Measurements from ENCODE around the gene FAM171A1.
"Not testable (repeated sequence)": the region's sequence is repeated elsewhere in the genome, so short reads cannot be mapped to it uniquely, and the experiment has no call there.

FAM171A1 gene

GRCh38 chr10:15342970-15343369, 28.1 kb downstream of the FAM171A1 start:
- no peak for DNase-seq

DNA sequence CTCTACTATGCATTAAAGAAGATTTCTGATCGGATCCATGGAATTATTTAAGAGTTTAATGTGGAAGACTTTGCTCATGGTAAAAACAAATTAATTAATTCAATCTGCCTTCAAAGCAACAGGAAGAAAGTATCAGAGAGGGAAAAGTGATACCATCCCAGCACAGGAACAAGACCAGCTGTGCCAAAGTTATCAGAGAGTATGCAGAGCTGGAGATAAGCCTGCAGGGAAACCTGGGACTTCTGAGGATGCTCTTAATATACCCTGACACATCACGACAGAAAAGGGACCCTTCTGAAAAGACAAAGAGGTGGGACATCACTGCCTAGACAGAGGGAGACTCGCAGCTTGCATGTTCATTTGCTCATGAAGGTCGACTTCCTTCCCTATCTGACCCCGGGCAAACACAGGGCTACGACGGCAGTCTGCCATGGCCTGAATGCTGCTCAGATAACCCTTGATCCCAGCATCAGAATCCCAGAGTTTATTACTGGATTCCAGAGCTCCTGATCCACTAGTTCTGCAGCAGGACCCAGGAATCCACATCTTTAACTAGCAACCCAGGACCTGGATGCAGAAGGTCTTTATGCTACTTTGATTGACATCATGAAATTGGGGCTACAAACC, 29.5 kb downstream of the FAM171A1 start:
- DNase-seq = no peak

DNA sequence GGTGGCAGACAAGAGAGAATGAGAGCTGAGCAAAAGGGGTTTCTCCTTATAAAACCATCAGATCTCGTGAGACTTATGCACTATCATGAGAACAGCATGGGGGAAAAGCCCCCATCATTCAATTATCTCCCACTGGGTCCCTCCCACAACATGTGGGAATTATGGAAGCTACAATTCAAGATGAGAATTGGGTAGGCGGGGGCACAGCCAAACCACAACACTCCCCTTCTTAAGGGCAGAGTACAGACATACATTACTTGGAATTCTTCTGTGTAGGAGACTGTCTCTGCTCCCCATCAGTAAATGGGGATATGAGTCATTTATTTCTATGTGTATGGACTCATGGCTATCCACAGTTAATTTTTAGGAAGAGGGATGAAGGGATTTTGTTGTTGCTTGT, 31.2 kb downstream of the FAM171A1 start:
- no peak for DNase-seq

GRCh38 chr10:15337441-15337923, 33.6 kb downstream of the FAM171A1 start:
- DNase-seq = not testable (repeated sequence)

DNA sequence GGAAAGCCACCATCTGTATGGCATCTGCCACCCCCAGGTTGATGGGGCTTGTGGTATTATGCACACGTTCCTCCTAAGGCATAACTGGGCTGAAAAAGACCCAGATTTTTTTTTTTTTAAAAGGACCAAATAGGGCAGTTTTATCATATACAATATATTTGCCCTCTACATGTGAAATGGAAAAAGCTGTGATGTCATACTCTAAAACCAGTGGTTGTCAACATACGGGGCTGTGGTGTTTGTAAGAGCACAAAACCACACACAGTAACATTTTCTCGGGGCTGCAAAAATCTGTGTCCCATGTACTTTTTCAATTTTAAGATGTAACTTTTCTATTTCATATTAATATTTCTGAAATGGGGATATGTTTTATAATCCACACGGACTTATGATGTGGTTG, 34.9 kb downstream of the FAM171A1 start:
- DNase-seq = no peak

- no peak for DNase-seq
Observed at GRCh38 chr10:15335508-15335907, 35.6 kb downstream of the FAM171A1 start.

- DNase-seq = no peak
Observed at GRCh38 chr10:15334650-15335323, 36.3 kb downstream of the FAM171A1 start.

DNA sequence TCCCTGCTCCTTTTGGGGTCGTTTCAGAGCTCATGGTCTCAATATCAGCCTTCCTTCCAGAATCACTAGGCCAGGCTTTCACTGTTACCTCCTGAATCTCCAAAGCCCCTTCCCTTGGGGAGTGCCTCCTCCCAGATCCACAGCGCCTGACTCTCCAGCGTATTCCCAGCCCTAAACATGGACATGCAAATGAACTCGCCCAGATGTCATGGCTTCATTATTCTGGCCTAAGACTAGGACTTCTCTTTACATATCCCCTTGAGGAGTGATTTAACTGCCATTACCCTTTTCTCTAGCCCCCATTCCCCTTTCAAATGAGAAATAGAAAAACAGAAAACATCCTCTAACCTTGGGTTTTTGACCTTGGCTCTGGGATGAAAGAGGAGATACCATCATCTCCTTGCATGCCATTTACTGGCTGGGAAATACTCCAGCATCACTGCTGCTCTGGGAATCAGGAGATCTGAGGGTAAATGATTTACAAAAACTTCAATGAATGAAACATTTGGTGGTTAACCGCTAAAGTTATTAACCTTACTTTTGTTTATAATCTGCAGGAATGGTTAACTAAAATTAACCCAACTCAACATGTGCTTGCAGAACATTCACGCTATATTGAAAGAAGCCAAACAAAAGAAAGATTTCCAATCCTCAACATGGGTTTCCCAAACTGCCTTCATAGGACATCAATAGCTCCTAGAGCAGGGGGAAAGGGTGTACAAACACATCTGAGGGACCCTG, 37.0 kb downstream of the FAM171A1 start:
- DNase-seq = no peak

DNA sequence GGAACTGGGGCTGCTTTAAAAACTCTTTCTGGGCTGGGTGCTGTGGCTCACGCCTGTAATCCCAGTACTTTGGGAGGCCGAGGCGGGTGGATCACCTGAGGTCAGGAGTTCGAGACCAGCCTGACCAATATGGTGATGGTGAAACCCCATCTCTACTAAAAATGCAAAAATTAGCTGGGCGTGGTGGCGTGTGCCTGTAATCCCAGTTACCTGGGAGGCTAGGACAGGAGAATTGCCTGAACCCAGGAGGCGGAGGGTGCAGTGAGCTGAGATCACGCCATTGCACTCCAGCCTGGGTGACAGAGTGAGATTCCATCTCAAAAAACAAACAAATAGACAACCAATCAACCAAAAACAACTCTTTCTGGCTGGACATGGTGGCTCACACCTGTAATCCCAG, 37.9 kb downstream of the FAM171A1 start:
- DNase-seq = not testable (repeated sequence)

GRCh38 chr10:15331461-15331860, 39.6 kb downstream of the FAM171A1 start:
- no peak for DNase-seq

DNA sequence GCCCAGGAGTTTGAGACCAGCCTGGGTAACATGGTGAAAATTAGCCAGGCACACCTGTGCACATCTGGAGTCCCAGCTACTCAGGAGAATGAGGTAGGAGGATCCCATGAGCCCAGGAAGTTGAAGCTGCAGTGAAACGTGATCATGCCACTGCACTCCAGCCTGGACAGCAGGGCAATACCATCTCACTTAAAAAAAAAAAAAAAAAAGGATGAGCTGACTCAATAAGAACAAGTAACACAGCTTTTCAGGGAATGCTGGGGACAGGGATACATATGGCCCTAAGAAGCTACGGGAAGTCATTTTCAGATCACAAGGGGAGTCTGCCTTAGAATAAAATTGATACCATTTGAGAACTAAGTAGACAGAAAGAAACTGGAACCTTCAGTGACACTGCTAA, 41.7 kb downstream of the FAM171A1 start:
- DNase-seq = no peak

- no peak for DNase-seq
Observed at GRCh38 chr10:15325944-15326284, 45.2 kb downstream of the FAM171A1 start.

DNA sequence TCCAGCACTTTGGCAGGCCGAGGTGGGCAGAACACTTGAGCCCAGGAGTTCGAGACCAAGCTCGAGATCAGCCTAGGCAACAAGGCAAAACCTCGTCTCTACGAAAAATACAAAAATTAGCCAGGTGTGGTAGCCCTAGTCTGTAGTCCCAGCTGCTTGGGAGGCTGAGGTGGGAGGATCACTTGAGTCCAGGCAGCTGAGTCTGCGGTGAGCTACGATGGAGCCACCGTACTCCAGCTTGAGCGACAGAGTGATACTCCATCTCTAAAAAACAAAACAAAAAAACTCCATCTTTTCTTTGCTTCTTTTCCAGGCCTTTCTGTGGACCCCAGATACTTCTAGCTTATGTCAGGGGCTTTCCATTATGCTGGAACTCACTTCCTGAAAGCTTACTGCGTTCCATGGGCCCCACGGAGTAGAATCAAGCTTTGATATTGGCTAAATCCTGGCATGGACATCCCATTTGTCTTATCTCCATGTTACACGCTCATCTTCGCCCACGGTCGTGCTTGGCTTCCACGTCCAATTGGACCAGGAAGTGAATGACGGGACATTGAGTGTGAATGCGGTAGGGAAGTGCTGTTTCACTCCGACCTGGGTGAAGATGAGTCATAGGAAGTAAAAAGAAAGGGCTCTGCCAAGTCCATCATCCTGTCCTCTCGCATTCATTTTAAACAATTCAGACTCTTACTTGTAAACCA, 45.7 kb downstream of the FAM171A1 start:
- DNase-seq = no peak

GRCh38 chr10:15324611-15325010, 46.5 kb downstream of the FAM171A1 start:
- no peak for DNase-seq

DNA sequence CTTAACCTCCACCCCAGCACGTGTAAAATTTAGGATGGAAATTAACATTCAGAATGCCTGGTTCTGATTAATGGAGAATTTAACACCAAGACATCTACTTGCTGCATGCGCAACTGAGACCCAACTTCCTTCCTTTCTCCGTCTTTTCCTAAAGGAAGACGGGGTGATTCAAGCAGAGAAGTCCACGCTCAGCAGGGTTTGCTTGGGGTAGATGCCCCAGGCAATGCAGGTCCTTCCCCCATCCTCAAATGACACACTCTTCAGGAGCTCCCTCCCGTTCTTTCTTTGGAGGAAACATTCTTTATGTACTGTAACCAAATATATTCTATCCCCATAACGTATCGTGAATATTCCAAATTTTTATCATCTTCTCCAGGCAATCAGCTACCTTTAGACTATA, 47.0 kb downstream of the FAM171A1 start:
- DNase-seq = no peak

DNA sequence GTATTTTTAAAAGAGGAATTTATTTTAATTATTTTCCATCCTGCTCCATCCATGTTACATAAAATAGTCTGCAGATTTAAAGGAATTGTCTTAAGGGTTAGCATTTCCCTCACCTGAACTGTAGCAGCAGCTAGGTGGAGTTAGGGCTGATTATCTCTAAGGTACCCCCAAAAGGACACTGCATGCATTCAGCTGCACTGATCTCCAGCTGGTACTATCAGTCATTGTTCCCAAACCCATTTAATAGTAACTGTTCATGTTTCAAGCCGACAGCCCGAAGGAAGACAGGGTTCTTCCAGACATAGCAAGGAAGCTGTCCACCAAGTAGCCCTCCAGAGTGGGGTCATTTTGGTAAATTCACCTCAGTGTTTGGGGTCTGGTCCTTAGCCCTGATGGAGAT, 48.7 kb downstream of the FAM171A1 start:
- DNase-seq = no peak

- DNase-seq = no peak
Observed at GRCh38 chr10:15321431-15322341, 49.4 kb downstream of the FAM171A1 start.

DNA sequence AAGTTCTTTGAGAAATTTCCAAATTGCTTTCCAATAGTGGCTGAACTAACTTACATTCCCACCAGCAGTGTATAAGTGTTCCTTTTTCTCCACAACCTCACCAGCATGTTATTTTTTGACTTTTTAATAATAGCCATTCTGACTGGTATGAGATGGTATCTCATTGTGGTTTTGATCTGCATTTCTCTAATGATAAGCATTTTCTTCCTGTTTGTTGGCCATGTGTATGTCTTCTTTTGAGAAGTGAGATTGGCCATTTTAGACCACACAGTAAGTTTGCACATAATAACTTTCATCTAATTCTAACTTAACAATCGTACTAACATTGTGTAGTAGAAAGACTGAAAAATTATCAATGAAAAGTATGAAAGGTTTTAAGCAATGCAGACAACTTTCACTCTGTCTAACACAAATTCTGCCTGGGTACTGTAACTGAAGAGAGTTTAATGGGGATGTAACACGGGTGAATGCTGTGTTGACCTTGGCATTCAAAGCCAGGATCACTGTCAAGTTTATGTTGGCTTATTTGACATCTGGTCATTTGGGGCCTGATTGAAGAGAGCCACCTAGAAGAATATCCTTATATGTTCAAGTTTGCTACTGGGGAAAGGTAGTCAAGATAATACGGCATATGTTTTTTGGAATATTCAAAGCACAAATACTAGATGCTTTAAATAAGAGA, 50.4 kb downstream of the FAM171A1 start:
- no peak for DNase-seq

GRCh38 chr10:15320118-15320517, 51.0 kb downstream of the FAM171A1 start:
- no peak for DNase-seq

- no peak for DNase-seq
Observed at GRCh38 chr10:15316871-15317464, 54.1 kb downstream of the FAM171A1 start.

- DNase-seq = no peak
Observed at GRCh38 chr10:15316145-15316544, 54.9 kb downstream of the FAM171A1 start.
